H9 (cell line): ENCODE measurements around the gene SLC4A9. TPM values are rescaled to one million over a fixed set of nuclear protein-coding genes. Genes with fewer than 3 reads are reported as not detected.

Experiments
- DNase-seq: peaks from one replicate; pipeline ENCODE4 v3.0.0-alpha.2; 2017
- H2AFZ ChIP-seq: one replicate; pipeline ENCODE4 v1.6.1; 2013; ENCODE audit warnings: mild to moderate bottlenecking, low read length, control low read depth, moderate library complexity
- H2AK5ac ChIP-seq: 2 replicates; pipeline ENCODE4 v1.6.1; 2013; ENCODE audit warnings: low read length, control low read depth, mixed read lengths; ENCODE audit not compliant: insufficient read length
- H2BK120ac ChIP-seq: one replicate; pipeline ENCODE4 v1.6.1; 2013; ENCODE audit warnings: low read depth, mild to moderate bottlenecking, low read length, control low read depth, inconsistent platforms; ENCODE audit not compliant: poor library complexity, severe bottlenecking
- H2BK12ac ChIP-seq: 2 replicates; pipeline ENCODE4 v1.6.1; 2013; ENCODE audit warnings: low read length, control low read depth, mixed read lengths, low read depth; ENCODE audit not compliant: insufficient read length
- H2BK15ac ChIP-seq: 2 replicates; pipeline ENCODE4 v1.6.1; 2013; ENCODE audit warnings: low read depth, low read length, control low read depth
- H2BK20ac ChIP-seq: one replicate; pipeline ENCODE4 v1.6.1; 2013; ENCODE audit warnings: low read depth, mild to moderate bottlenecking, low read length, control low read depth, inconsistent platforms; ENCODE audit not compliant: poor library complexity, severe bottlenecking
- H2BK5ac ChIP-seq: 2 replicates; pipeline ENCODE4 v1.6.1; 2013; ENCODE audit warnings: low read length, control low read depth, mixed read lengths; ENCODE audit not compliant: insufficient read length
- H3K14ac ChIP-seq: 2 replicates; pipeline ENCODE4 v1.6.1; 2013; ENCODE audit warnings: low read length, control low read depth; ENCODE audit not compliant: insufficient read depth
- H3K18ac ChIP-seq: 2 replicates; pipeline ENCODE4 v1.6.1; 2013; ENCODE audit warnings: low read depth, mild to moderate bottlenecking, mixed read lengths, low read length, control low read depth; ENCODE audit not compliant: insufficient read length
- H3K23ac ChIP-seq: 2 replicates; pipeline ENCODE4 v1.6.1; 2013; ENCODE audit warnings: low read length, control low read depth, mixed read lengths, low read depth; ENCODE audit not compliant: insufficient read length
- H3K23me2 ChIP-seq: 2 replicates; pipeline ENCODE4 v1.6.1; 2013; ENCODE audit warnings: low read depth, mild to moderate bottlenecking, mixed read lengths, low read length, control low read depth; ENCODE audit not compliant: insufficient read length, poor library complexity, severe bottlenecking
- H3K27ac ChIP-seq: 2 replicates; pipeline ENCODE4 v1.5.1; 2013; ENCODE audit warnings: low read length, control low read depth, mixed read lengths, low read depth; ENCODE audit not compliant: insufficient read length
- H3K27me3 ChIP-seq: 2 replicates; pipeline ENCODE4 v1.6.1; 2013; ENCODE audit warnings: low read length, control low read depth, inconsistent platforms; ENCODE audit not compliant: insufficient read depth
- H3K4ac ChIP-seq: 2 replicates; pipeline ENCODE4 v1.6.1; 2013; ENCODE audit warnings: low read depth, mild to moderate bottlenecking, control low read depth, inconsistent platforms, low read length, moderate library complexity
- H3K4me1 ChIP-seq: 2 replicates; pipeline ENCODE4 v1.6.1; 2013; ENCODE audit warnings: low read length, control low read depth, inconsistent platforms; ENCODE audit not compliant: insufficient read depth
- H3K4me2 ChIP-seq: 2 replicates; pipeline ENCODE4 v1.6.1; 2013; ENCODE audit warnings: low read length, control low read depth, mixed read lengths; ENCODE audit not compliant: insufficient read length, insufficient read depth
- H3K56ac ChIP-seq: 2 replicates; pipeline ENCODE4 v1.6.1; 2013; ENCODE audit warnings: low read depth, mild to moderate bottlenecking, mixed read lengths, low read length, control low read depth; ENCODE audit not compliant: insufficient read length
- H3K79me1 ChIP-seq: 2 replicates; pipeline ENCODE4 v1.6.1; 2013; ENCODE audit warnings: low read depth, mild to moderate bottlenecking, moderate library complexity, low read length, control low read depth, inconsistent platforms; ENCODE audit not compliant: insufficient read depth, poor library complexity, severe bottlenecking
- H3K79me2 ChIP-seq: 2 replicates; pipeline ENCODE4 v1.6.1; 2013; ENCODE audit warnings: low read length, control low read depth, inconsistent platforms; ENCODE audit not compliant: insufficient read depth
- H3K9ac ChIP-seq: 2 replicates; pipeline ENCODE4 v1.6.1; 2013; ENCODE audit warnings: low read length, control low read depth, mixed read lengths; ENCODE audit not compliant: insufficient read length; ENCODE audit errors: extremely low read depth
- H3K9me3 ChIP-seq: one replicate; pipeline ENCODE4 v1.6.1; 2013; ENCODE audit warnings: low read depth, low read length, inconsistent platforms; ENCODE audit not compliant: control insufficient read depth
- H3T11ph ChIP-seq: one replicate; pipeline ENCODE4 v1.6.1; 2013; ENCODE audit warnings: mild to moderate bottlenecking, low read length, control low read depth, inconsistent platforms
- H4K20me1 ChIP-seq: one replicate; pipeline ENCODE4 v1.6.1; 2013; ENCODE audit not compliant: control insufficient read depth, insufficient read length, insufficient read depth
- H4K5ac ChIP-seq: 2 replicates; pipeline ENCODE4 v1.6.1; 2013; ENCODE audit warnings: low read depth, mild to moderate bottlenecking, mixed read lengths, low read length, control low read depth; ENCODE audit not compliant: insufficient read length
- H4K8ac ChIP-seq: replicated peaks from 2 replicates; pipeline ENCODE4 v1.6.1; 2013; ENCODE audit warnings: low read length, control low read depth, mixed read lengths, low read depth; ENCODE audit not compliant: insufficient read length
- H4K91ac ChIP-seq: 2 replicates; pipeline ENCODE4 v1.6.1; 2013; ENCODE audit warnings: low read depth, mild to moderate bottlenecking, moderate library complexity, mixed read lengths, low read length, control low read depth; ENCODE audit not compliant: insufficient read length
- H3K27ac Mint-ChIP-seq, 3 experiments: 2 replicates in 2 of 3; 3 replicates in 1 of 3; pipeline ENCODE4 v1.8.0; 2020 to 2021; ENCODE audit warnings: mixed read lengths in 3 of 3, mild to moderate bottlenecking in 1 of 3, moderate library complexity in 1 of 3
- H3K27me3 Mint-ChIP-seq: 2 replicates; pipeline ENCODE4 v1.8.0; 2021; ENCODE audit warnings: low read depth, mild to moderate bottlenecking, moderate library complexity, mixed read lengths
- H3K36me3 Mint-ChIP-seq, 3 experiments: 2 replicates in 2 of 3; 3 replicates in 1 of 3; pipeline ENCODE4 v1.8.0; 2020 to 2021; ENCODE audit warnings: low read depth in 3 of 3, mixed read lengths in 3 of 3; ENCODE audit not compliant: insufficient read depth in 1 of 3
- H3K4me1 Mint-ChIP-seq, 2 experiments: 2 replicates each; pipeline ENCODE4 v1.8.0; 2020; ENCODE audit warnings: mixed read lengths in 2 of 2
- H3K4me3 Mint-ChIP-seq, 2 experiments: 2 replicates in 1 of 2; 3 replicates in 1 of 2; pipeline ENCODE4 v1.8.0; 2020 to 2021; ENCODE audit warnings: mild to moderate bottlenecking in 2 of 2, mixed read lengths in 2 of 2, moderate library complexity in 1 of 2
- H3K9me3 Mint-ChIP-seq, 2 experiments: 2 replicates in 1 of 2; 3 replicates in 1 of 2; pipeline ENCODE4 v1.8.0; 2020; ENCODE audit warnings: mild to moderate bottlenecking in 2 of 2, mixed read lengths in 2 of 2, moderate library complexity in 1 of 2
- WGBS: extraction: QIAGEN DNeasy Blood & Tissue Kit; methylation state at CpG from one replicate; pipeline ENCODE4 v1.1.7; 2013; ENCODE audit warnings: missing lambda C conversion rate, low lambda C conversion rate, mixed read lengths; ENCODE audit not compliant: insufficient read length; ENCODE audit errors: extremely low coverage; 5-methylcytosine and 5-hydroxymethylcytosine counted together
- total RNA-seq: library from RNA; stranded (reverse); gene quantifications from 2 replicates; pipeline ENCODE4 v1.2.1, GENCODE V29; 2021
- TF ChIP-seq, protein P1 (sequence below): fragments of 200-600 bp; sonication (generic); conservative IDR thresholded peaks from 3 replicates; pipeline ENCODE4 v1.8.0; 2021; ENCODE audit warnings: antibody characterized with exemption, mild to moderate bottlenecking

The SLC4A9 gene
- total RNA-seq, 1 experiment from 2014 or later: 0.07 TPM

DNA sequence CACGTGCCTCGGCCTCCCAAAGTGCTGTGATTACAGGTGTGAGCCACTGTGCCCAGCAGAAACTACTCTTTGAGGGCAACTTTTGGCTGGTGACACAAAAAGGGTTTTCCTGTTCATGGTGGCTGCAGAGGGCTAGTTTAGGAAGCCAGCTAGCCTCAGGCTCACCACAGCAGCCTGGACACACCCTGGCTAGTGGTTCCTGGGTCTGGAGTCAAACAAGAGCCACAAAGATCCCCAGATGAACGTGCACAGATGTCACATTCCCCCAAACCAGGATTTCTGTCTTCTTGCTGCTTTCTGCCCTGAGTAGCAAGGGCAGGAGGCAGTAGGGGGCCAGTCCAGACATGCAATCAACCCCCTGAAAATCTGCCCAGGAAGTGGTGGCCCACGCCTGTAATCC, 20.4 kb upstream of the SLC4A9 start:
- Histone ChIP-seq H3K14ac (no peak overlapping the region), H3K9ac (no peak overlapping the region), H3K4me2 (no peak overlapping the region), H2BK120ac (no peak overlapping the region), H4K5ac (no peak overlapping the region), H3K23me2 (no peaks in the 10 kb centered on the region), H2BK12ac (no peak overlapping the region), H3K27ac (no peak overlapping the region), H3K56ac (no peak overlapping the region), H3K23ac (no peak overlapping the region), H3K18ac (no peak overlapping the region), H3K4ac (no peak overlapping the region), H4K20me1 (no peaks in the 10 kb centered on the region), H2AK5ac (no peak overlapping the region), H4K8ac (no peak overlapping the region), H2BK5ac (no peak overlapping the region), H2AFZ (no peak overlapping the region), H3K4me1 (no peaks in the 10 kb centered on the region; the same call in 1 of the 2 replicates), H3K27me3 (no peaks in the 10 kb centered on the region), H3T11ph (no peak overlapping the region), H2BK20ac (no peak overlapping the region), H3K79me1 (no peaks in the 10 kb centered on the region), H3K9me3 (no peaks in the 10 kb centered on the region), H2BK15ac (no peak overlapping the region), H3K79me2 (no peaks in the 10 kb centered on the region), H4K91ac (no peak overlapping the region)
- H3K4me3 Mint-ChIP-seq: no peak overlapping the region
- peaks cover 0 to 9% (median 0%) of the 10 kb centered on the region in 3 experiments; a peak in 3 of 7 replicates for H3K36me3 Mint-ChIP-seq
- TF ChIP-seq, protein P1, sequence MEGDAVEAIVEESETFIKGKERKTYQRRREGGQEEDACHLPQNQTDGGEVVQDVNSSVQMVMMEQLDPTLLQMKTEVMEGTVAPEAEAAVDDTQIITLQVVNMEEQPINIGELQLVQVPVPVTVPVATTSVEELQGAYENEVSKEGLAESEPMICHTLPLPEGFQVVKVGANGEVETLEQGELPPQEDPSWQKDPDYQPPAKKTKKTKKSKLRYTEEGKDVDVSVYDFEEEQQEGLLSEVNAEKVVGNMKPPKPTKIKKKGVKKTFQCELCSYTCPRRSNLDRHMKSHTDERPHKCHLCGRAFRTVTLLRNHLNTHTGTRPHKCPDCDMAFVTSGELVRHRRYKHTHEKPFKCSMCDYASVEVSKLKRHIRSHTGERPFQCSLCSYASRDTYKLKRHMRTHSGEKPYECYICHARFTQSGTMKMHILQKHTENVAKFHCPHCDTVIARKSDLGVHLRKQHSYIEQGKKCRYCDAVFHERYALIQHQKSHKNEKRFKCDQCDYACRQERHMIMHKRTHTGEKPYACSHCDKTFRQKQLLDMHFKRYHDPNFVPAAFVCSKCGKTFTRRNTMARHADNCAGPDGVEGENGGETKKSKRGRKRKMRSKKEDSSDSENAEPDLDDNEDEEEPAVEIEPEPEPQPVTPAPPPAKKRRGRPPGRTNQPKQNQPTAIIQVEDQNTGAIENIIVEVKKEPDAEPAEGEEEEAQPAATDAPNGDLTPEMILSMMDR: no peak
- H3K4me1 Mint-ChIP-seq: peaks cover 0 to 5% of the 10 kb centered on the region in 2 experiments; a peak in 2 of 4 replicates
- WGBS: no CpG with 5 or more reads among the region's 4 CpGs
- DNase-seq: no peak
- no peaks in the 10 kb centered on the region for H3K9me3 Mint-ChIP-seq
- no peak overlapping the region for H3K27ac Mint-ChIP-seq
- H3K27me3 Mint-ChIP-seq: no peaks in the 10 kb centered on the region; the same call in 1 of the 2 replicates
